Left lung (tissue), 10 donors: Measurements from ENCODE around the gene TMEM51. TPM values are rescaled to one million over a fixed set of nuclear protein-coding genes. Genes with fewer than 3 reads are reported as not detected.
A peak's percentile ranks its signal among the peaks of the same experiment; 100 is the strongest.

Source experiments
- ATAC-seq: fragments of 200-7000 bp; cut with Tn5 transposase; one replicate; pipeline ENCODE4 v1.9.1; 2020; ENCODE audit warnings: moderate library complexity
- DNase-seq, 4 donors: peaks; one replicate each; pipeline ENCODE4 v3.0.0-alpha.2; 2013 to 2020
- H3K27ac ChIP-seq, 2 donors: fragments of 200-600 bp; sonication (generic) in 1 of 2; one replicate each; pipeline versions ENCODE4 v1.5.0 to v1.8.0; 2020 to 2021
- H3K27me3 ChIP-seq, 2 donors: fragments of 200-600 bp; sonication (generic) in 1 of 2; one replicate each; pipeline versions ENCODE4 v1.5.0 to v1.8.0; 2020 to 2021
- H3K36me3 ChIP-seq, 2 donors: fragments of 200-600 bp; sonication (generic) in 1 of 2; one replicate each; pipeline versions ENCODE4 v1.5.0 to v1.8.0; 2020 to 2021
- H3K4me1 ChIP-seq, 2 donors: fragments of 200-600 bp; one replicate each; pipeline ENCODE4 v1.8.0; 2021
- H3K4me3 ChIP-seq, 2 donors: fragments of 200-600 bp; sonication (generic) in 1 of 2; one replicate each; pipeline versions ENCODE4 v1.5.0 to v1.8.0; 2020 to 2021; ENCODE audit warnings: mild to moderate bottlenecking in 1 of 2
- H3K9me3 ChIP-seq, 2 donors: fragments of 200-600 bp; sonication (generic) in 1 of 2; one replicate each; pipeline versions ENCODE4 v1.5.0 to v1.8.0; 2020 to 2021
- intact Hi-C, 2 donors: fragments of 100-400 bp; cut with DNase I; formaldehyde crosslinking; loops; one replicate each; pipeline versions ENCODE4 v1.11.2 to v1.14.2; 2022
- polyA plus RNA-seq, 6 donors: library from polyadenylated mRNA; unstranded; fragments of 120-200 nt; gene quantifications; one replicate each; pipeline ENCODE4 v1.2.1, GENCODE V29; 2013; ENCODE audit not compliant: insufficient read length in 6 of 6
- total RNA-seq, 2 donors: library from RNA; stranded (reverse); fragmentation: NEBNext Ultra II Directional; extraction: Animal tissue kit (Norgen Biotek cat#: 25700); gene quantifications; one replicate each; pipeline ENCODE4 v1.2.1, GENCODE V29; 2021
- TF ChIP-seq, protein P1 (sequence below), 2 donors: fragments of 200-600 bp; sonication (generic) in 1 of 2; IDR thresholded peaks; one replicate each; pipeline versions ENCODE4 v1.5.0 to v1.8.0; 2021; ENCODE audit warnings: antibody characterized with exemption in 2 of 2
- donor health status: DM: no; HTN: yes; CAD: no.
- donor health status: DM: no; HTN: no; CAD: no.

The TMEM51 gene
- total and polyA plus RNA-seq, 8 donors, result 10.6 to 17.9 (median 15.7) TPM

DNA sequence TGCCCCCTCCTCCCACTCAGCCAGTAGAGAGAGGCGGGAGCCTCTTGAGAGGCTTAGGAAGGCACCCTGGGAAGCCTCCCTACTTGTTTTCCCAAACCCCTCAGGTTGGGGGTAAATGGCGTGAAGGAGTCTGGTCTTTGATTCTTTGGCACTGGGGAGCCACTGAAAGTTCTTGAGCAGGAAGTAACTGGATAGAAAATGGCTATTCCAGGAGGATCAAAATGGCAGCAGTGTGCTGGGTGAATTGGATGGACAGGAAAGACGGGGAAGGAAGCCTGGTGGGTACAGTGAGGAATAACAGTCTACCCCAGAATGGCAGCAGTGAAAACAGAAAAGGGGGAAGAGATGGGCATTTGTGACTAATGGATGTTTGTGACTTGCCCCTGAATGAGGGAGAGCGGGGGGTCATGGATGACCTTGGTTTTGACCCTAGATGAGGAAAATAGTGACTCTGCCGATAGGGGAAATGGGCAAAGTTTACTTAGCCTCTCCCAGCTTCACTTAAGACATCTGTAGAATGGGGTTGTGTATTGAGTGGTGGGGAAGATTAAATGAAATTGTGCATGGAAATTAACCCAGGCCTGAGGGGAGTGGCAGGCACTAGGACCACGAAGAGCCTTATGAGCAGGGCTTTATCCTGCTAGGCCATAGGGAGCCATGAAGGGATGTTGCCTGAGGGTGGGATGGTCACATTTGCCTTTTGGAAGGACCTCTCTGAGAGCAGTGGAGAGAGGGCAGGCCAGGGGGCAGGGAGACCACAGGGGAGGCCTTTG, 32.7 kb downstream of the TMEM51 start:
- H3K9me3 ChIP-seq, result no peaks in the 10 kb centered on the region
- H3K27me3 ChIP-seq, result no peaks in the 10 kb centered on the region
- no peak for ATAC-seq
- intact Hi-C loops, result no loop called here
- H3K36me3 ChIP-seq, result no peaks in the 10 kb centered on the region
- peaks cover 0 to 37% of the 10 kb centered on the region in 2 donors for H3K4me1 ChIP-seq
- DNase-seq, result no peak
- H3K4me3 ChIP-seq, result no peak overlapping the region
- no peak overlapping the region for H3K27ac ChIP-seq
- TF ChIP-seq, protein P1, sequence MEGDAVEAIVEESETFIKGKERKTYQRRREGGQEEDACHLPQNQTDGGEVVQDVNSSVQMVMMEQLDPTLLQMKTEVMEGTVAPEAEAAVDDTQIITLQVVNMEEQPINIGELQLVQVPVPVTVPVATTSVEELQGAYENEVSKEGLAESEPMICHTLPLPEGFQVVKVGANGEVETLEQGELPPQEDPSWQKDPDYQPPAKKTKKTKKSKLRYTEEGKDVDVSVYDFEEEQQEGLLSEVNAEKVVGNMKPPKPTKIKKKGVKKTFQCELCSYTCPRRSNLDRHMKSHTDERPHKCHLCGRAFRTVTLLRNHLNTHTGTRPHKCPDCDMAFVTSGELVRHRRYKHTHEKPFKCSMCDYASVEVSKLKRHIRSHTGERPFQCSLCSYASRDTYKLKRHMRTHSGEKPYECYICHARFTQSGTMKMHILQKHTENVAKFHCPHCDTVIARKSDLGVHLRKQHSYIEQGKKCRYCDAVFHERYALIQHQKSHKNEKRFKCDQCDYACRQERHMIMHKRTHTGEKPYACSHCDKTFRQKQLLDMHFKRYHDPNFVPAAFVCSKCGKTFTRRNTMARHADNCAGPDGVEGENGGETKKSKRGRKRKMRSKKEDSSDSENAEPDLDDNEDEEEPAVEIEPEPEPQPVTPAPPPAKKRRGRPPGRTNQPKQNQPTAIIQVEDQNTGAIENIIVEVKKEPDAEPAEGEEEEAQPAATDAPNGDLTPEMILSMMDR (IDR thresholded peaks at IDR 0.05), result no peak

DNA sequence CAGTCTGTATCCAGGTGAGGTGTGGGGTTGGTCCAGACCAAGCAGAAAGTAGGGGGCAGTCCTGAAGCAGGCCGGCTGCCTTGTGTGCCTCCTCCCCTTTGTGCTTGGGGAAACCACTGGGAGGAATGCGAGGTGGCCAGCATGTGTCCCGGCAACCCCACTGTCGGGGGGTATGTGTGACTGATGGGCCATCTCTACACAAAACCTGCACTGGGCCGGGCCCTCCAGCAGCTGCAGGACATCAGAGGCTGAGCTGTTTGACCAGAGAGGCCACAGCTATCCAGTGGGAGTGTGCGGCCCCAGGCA, 33.3 kb downstream of the TMEM51 start:
- H3K4me1 ChIP-seq, result peaks cover 0 to 37% of the 10 kb centered on the region in 2 donors
- no peaks in the 10 kb centered on the region for H3K9me3 ChIP-seq
- H3K4me3 ChIP-seq, result no peak overlapping the region
- intact Hi-C loops, result no loop called here
- TF ChIP-seq, protein P1 (IDR thresholded peaks at IDR 0.05), result no peak
- ATAC-seq, result no peak
- H3K36me3 ChIP-seq, result no peaks in the 10 kb centered on the region
- DNase-seq, result no peak
- H3K27ac ChIP-seq, result peak overlapping the region in 1 of 2 donors; percentile 23
- no peaks in the 10 kb centered on the region for H3K27me3 ChIP-seq

DNA sequence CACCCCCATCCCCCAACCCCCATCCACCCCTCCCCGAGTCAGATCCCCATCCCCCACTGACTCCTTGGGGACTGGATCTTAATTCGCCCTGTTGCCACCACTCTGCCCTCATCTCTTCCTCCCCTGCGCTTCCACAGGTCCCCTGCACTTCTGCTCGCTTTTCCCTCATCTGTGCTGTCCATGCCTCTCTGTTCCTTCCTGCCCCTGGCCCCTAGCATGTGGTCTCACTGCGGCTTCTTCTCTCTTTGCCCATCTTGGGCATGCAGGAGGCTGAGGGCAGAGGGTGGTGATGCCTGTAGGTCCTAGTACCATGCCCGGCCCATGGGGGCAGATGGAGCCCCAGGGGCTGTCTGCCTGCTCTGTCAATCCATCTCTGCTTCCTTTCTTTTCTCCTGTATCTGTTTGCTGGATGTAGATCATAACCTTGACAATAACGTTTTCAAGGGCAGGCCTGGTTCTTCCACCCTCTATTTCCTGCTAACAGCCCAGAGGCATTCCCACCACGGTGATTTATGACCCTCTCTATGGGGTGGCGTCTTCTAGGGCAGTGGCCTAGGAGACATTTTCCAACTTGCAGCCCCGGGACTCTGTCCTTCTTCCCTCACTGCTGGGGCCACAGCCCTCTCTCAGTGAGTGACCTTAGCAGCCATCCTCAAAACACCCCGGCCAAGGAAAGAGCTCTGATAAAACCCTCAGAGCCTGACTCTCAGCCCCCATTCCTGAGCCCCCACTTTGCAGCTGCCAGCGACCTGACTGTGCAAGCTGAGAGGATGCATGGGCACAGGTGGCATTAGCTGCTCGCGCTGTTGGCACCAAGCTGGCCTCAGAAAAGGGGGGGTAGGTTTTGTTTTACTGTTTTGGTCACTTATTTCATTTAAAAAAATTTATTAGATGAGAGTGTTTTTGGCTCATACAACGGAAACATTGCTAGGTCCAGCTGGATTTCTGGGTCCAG, 33.9 kb downstream of the TMEM51 start:
- no peak for ATAC-seq
- intact Hi-C loops, result no loop called here
- Histone ChIP-seq H3K36me3 (no peaks in the 10 kb centered on the region), H3K27me3 (no peaks in the 10 kb centered on the region), H3K27ac (peak overlapping the region in 1 of 2 donors; percentile 23), H3K4me1 (peaks cover 0 to 37% of the 10 kb centered on the region in 2 donors), H3K9me3 (no peaks in the 10 kb centered on the region), H3K4me3 (no peak overlapping the region)
- TF ChIP-seq, protein P1 (IDR thresholded peaks at IDR 0.05), result no peak
- no peak for DNase-seq

DNA sequence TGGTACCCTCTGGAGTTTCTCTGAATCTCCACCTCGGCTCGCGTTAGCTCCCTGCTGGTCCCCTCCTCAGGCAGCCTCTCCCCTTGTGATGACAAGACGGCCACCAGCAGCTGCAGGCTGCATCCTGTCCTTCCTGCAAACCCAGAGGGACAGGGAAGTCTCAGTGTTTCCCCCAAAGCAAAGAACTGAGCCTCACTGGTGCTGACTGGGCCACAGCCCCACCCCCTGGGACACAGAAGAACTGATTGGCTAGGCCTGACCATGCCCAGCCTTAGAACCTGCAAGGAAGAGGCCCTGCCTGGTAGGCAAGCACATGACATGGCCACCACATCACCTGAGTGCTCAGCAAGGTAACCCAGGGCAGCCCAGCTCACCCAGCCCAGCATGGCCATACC, 34.6 kb downstream of the TMEM51 start:
- Histone ChIP-seq H3K27me3 (no peaks in the 10 kb centered on the region), H3K27ac (peak overlapping the region; percentile 33 to 53), H3K9me3 (no peaks in the 10 kb centered on the region), H3K4me3 (no peak overlapping the region), H3K4me1 (peaks cover 0 to 37% of the 10 kb centered on the region in 2 donors), H3K36me3 (no peaks in the 10 kb centered on the region)
- intact Hi-C loops, result no loop called here
- TF ChIP-seq, protein P1 (IDR thresholded peaks at IDR 0.05), result no peak
- no peak for DNase-seq
- ATAC-seq, result no peak

DNA sequence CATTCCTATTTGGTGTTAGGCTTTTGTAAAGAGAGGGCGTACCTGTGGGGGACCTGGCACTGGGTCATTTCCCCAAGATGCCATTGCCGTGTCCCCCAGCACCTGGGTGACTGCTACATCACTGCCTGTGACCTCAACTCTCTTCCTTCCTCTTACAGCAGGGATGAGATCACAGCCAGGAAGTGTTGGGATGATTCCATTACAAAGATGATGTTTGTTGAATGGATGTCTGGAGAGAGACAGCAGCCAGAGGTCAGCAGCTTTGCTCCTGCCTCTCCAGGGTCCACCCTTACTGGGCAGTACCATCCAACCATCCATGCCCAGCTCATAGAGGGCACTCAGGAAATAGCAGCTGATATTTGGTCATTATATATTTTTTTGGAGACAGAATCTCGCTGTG, 35.1 kb downstream of the TMEM51 start:
- H3K36me3 ChIP-seq, result no peaks in the 10 kb centered on the region
- intact Hi-C loops, result no loop called here
- H3K4me1 ChIP-seq, result peaks cover 0 to 37% of the 10 kb centered on the region in 2 donors
- peak overlapping the region; percentile 33 to 53 for H3K27ac ChIP-seq
- ATAC-seq (no peak), DNase-seq (no peak)
- H3K4me3 ChIP-seq, result no peak overlapping the region
- H3K9me3 ChIP-seq, result no peaks in the 10 kb centered on the region
- TF ChIP-seq, protein P1 (IDR thresholded peaks at IDR 0.05), result no peak
- H3K27me3 ChIP-seq, result no peaks in the 10 kb centered on the region
